Karpas-422 (cell line): ENCODE results near the gene NAXD. TPM values are rescaled to one million over a fixed set of nuclear protein-coding genes. Genes with fewer than 3 reads are reported as not detected.

Experiments
- DNase-seq: peaks from one replicate; pipeline ENCODE4 v3.0.0-alpha.2; 2015
- H2AFZ ChIP-seq: fragments of 200-600 bp; sonication (generic); 2 replicates; pipeline ENCODE4 v1.6.1; 2014; ENCODE audit warnings: antibody characterized with exemption, low read length, mixed read lengths
- H3K27ac ChIP-seq: fragments of 200-600 bp; sonication (generic); 2 replicates; pipeline ENCODE4 v1.5.1; 2014; ENCODE audit warnings: mild to moderate bottlenecking, low read length, moderate library complexity
- H3K27me3 ChIP-seq: fragments of 200-600 bp; sonication (generic); 2 replicates; pipeline ENCODE4 v1.6.1; 2014; ENCODE audit warnings: low read length, mixed read lengths
- H3K36me3 ChIP-seq: fragments of 200-600 bp; sonication (generic); 2 replicates; pipeline ENCODE4 v1.6.1; 2014; ENCODE audit warnings: low read length, mixed read lengths; ENCODE audit not compliant: insufficient read depth
- H3K4me1 ChIP-seq: fragments of 200-600 bp; sonication (generic); 2 replicates; pipeline ENCODE4 v1.6.1; 2014; ENCODE audit warnings: mild to moderate bottlenecking, low read length, mixed read lengths
- H3K4me2 ChIP-seq: fragments of 200-600 bp; sonication (generic); 2 replicates; pipeline ENCODE4 v1.6.1; 2014; ENCODE audit warnings: low read length, low read depth, mild to moderate bottlenecking; ENCODE audit not compliant: poor library complexity, severe bottlenecking
- H3K4me3 ChIP-seq: fragments of 200-600 bp; sonication (generic); 2 replicates; pipeline ENCODE4 v1.5.1; 2014; ENCODE audit warnings: mild to moderate bottlenecking, antibody characterized with exemption, low read length, mixed read lengths
- H3K79me2 ChIP-seq: fragments of 200-600 bp; sonication (generic); 2 replicates; pipeline ENCODE4 v1.6.1; 2014; ENCODE audit warnings: mild to moderate bottlenecking, low read length, mixed read lengths
- H3K9ac ChIP-seq: fragments of 200-600 bp; sonication (generic); 2 replicates; pipeline ENCODE4 v1.6.0; 2014; ENCODE audit warnings: low read length
- H3K9me2 ChIP-seq: fragments of 200-600 bp; sonication (generic), shearing (Covaris generic); replicated peaks from 2 replicates; pipeline ENCODE4 v1.6.0; 2014; ENCODE audit warnings: mild to moderate bottlenecking, low read length, moderate library complexity; ENCODE audit not compliant: insufficient read depth
- H3K9me3 ChIP-seq: fragments of 300-700, 200-600 bp; sonication (generic); 2 replicates; pipeline ENCODE4 v1.6.1; 2014; ENCODE audit warnings: low read length, mixed read lengths
- H4K20me1 ChIP-seq: fragments of 200-600 bp; sonication (generic); 2 replicates; pipeline ENCODE4 v1.6.1; 2014; ENCODE audit warnings: mild to moderate bottlenecking, antibody characterized with exemption, low read length, low read depth; ENCODE audit not compliant: insufficient read depth
- total RNA-seq: library from RNA; depleted of rRNA; stranded (reverse); fragments of >200 nt; shearing (Covaris generic); gene quantifications from 2 replicates; pipeline ENCODE4 v1.2.3, GENCODE V29; 2014; ENCODE audit warnings: low replicate concordance

The NAXD gene
- total RNA-seq, 1 experiment from 2014 or later = 16.5 TPM

- DNase-seq = no peak
- no peak overlapping the region for H2AFZ ChIP-seq
- 0 out of 2 replicates have a peak, but pooled peaks cover 3% of the 10 kb centered on the region for H3K4me1 ChIP-seq
- no peaks in the 10 kb centered on the region for H3K9me3 ChIP-seq
- H3K79me2 ChIP-seq = no peaks in the 10 kb centered on the region
- H3K4me2 ChIP-seq = no peak overlapping the region
- no peaks in the 10 kb centered on the region for H3K36me3 ChIP-seq
- no peaks in the 10 kb centered on the region for H3K9me2 ChIP-seq
- no peak overlapping the region for H3K27ac ChIP-seq
- no peak overlapping the region for H3K4me3 ChIP-seq
- H4K20me1 ChIP-seq = no peaks in the 10 kb centered on the region
- H3K9ac ChIP-seq = no peak overlapping the region
- no peaks in the 10 kb centered on the region for H3K27me3 ChIP-seq
These were observed 39.8 kb upstream of the NAXD start for GRCh38 chr13:110575322-110576069.

- H3K79me2 ChIP-seq = no peaks in the 10 kb centered on the region
- no peaks in the 10 kb centered on the region for H3K27me3 ChIP-seq
- H3K9me2 ChIP-seq = no peaks in the 10 kb centered on the region
- no peaks in the 10 kb centered on the region for H4K20me1 ChIP-seq
- no peak overlapping the region for H3K27ac ChIP-seq
- H2AFZ ChIP-seq = no peak overlapping the region
- H3K4me1 ChIP-seq = 0 out of 2 replicates have a peak, but pooled peaks cover 3% of the 10 kb centered on the region
- no peak for DNase-seq
- no peak overlapping the region for H3K9ac ChIP-seq
- H3K4me3 ChIP-seq = no peak overlapping the region
- no peaks in the 10 kb centered on the region for H3K9me3 ChIP-seq
- H3K4me2 ChIP-seq = no peak overlapping the region
- H3K36me3 ChIP-seq = no peaks in the 10 kb centered on the region
These were observed 39.3 kb upstream of the NAXD start for GRCh38 chr13:110576070-110576394.

GRCh38 chr13:110576736-110577476 lies 38.4 kb upstream of the NAXD start:
- H3K36me3 ChIP-seq = no peaks in the 10 kb centered on the region

GRCh38 chr13:110578363-110578762 lies 37.0 kb upstream of the NAXD start:
- H3K9me2 ChIP-seq = no peaks in the 10 kb centered on the region
- H3K9ac ChIP-seq = no peak overlapping the region
- no peaks in the 10 kb centered on the region for H3K27me3 ChIP-seq
- H3K27ac ChIP-seq = no peak overlapping the region
- no peaks in the 10 kb centered on the region for H3K36me3 ChIP-seq
- H3K4me2 ChIP-seq = no peak overlapping the region
- H3K79me2 ChIP-seq = no peaks in the 10 kb centered on the region
- H3K4me1 ChIP-seq = 0 out of 2 replicates have a peak, but pooled peaks cover 3% of the 10 kb centered on the region
- H3K9me3 ChIP-seq = no peaks in the 10 kb centered on the region
- H2AFZ ChIP-seq = no peak overlapping the region
- no peaks in the 10 kb centered on the region for H4K20me1 ChIP-seq
- no peak overlapping the region for H3K4me3 ChIP-seq
- no peak for DNase-seq

More at GRCh38 chr13:110576736-110577476, 38.4 kb upstream of the NAXD start:
- Histone ChIP-seq H3K27ac (no peak overlapping the region), H3K4me3 (no peak overlapping the region), H3K4me1 (0 out of 2 replicates have a peak, but pooled peaks cover 3% of the 10 kb centered on the region), H3K79me2 (no peaks in the 10 kb centered on the region), H3K9me2 (no peaks in the 10 kb centered on the region), H4K20me1 (no peaks in the 10 kb centered on the region), H3K9me3 (no peaks in the 10 kb centered on the region), H3K27me3 (no peaks in the 10 kb centered on the region), H3K4me2 (no peak overlapping the region), H2AFZ (no peak overlapping the region), H3K9ac (no peak overlapping the region)
- no peak for DNase-seq

- H3K79me2 ChIP-seq = no peaks in the 10 kb centered on the region
- H3K27me3 ChIP-seq = no peaks in the 10 kb centered on the region
- no peak overlapping the region for H3K9ac ChIP-seq
- no peak overlapping the region for H2AFZ ChIP-seq
- H3K36me3 ChIP-seq = no peaks in the 10 kb centered on the region
- H3K4me3 ChIP-seq = no peak overlapping the region
- DNase-seq = no peak
- H3K4me2 ChIP-seq = no peak overlapping the region
- H3K4me1 ChIP-seq = 0 out of 2 replicates have a peak, but pooled peaks cover 3% of the 10 kb centered on the region
- no peaks in the 10 kb centered on the region for H4K20me1 ChIP-seq
- H3K27ac ChIP-seq = no peak overlapping the region
- H3K9me2 ChIP-seq = no peaks in the 10 kb centered on the region
- H3K9me3 ChIP-seq = no peaks in the 10 kb centered on the region
These were observed 34.5 kb upstream of the NAXD start for GRCh38 chr13:110580800-110581199.

GRCh38 chr13:110581506-110582185 lies 33.7 kb upstream of the NAXD start:
- Histone ChIP-seq H3K27ac (no peak overlapping the region), H3K4me2 (no peak overlapping the region), H3K9me3 (no peaks in the 10 kb centered on the region), H3K9ac (no peak overlapping the region), H3K9me2 (no peaks in the 10 kb centered on the region), H3K36me3 (no peaks in the 10 kb centered on the region), H3K4me3 (no peak overlapping the region), H3K4me1 (no peaks in the 10 kb centered on the region), H3K79me2 (no peaks in the 10 kb centered on the region), H3K27me3 (no peaks in the 10 kb centered on the region), H4K20me1 (no peaks in the 10 kb centered on the region), H2AFZ (no peak overlapping the region)
- DNase-seq = no peak

- Histone ChIP-seq H3K27me3 (no peaks in the 10 kb centered on the region), H3K27ac (no peak overlapping the region), H3K9me3 (no peaks in the 10 kb centered on the region), H3K79me2 (no peaks in the 10 kb centered on the region), H2AFZ (no peak overlapping the region), H3K4me2 (no peak overlapping the region), H3K4me1 (no peaks in the 10 kb centered on the region), H3K9me2 (no peaks in the 10 kb centered on the region), H3K9ac (no peak overlapping the region), H4K20me1 (no peaks in the 10 kb centered on the region), H3K36me3 (no peaks in the 10 kb centered on the region), H3K4me3 (no peak overlapping the region)
- no peak for DNase-seq
These were observed 32.9 kb upstream of the NAXD start for GRCh38 chr13:110582421-110582954.
